Panc1 (cell line): Measurements from ENCODE around the gene HDDC2. TPM values are rescaled to one million over a fixed set of nuclear protein-coding genes. Genes with fewer than 3 reads are reported as not detected.
A peak's percentile ranks its signal among the peaks of the same experiment; 100 is the strongest.

Source experiments
- ATAC-seq: fragments of 200-7000 bp; cut with Tn5 transposase; 2 replicates; pipeline ENCODE4 v1.9.1; 2020; ENCODE audit warnings: mild to moderate bottlenecking, moderate library complexity
- BruUV-seq: library from RNA; stranded (reverse); fragments of 400-500 nt; replicated peaks from 2 replicates; lab custom pipeline; 2021; lab: Mats Ljungman, UMichigan
- CTCF ChIA-PET: fragments of 300-600 bp; sonication (Branson Sonifier 250); formaldehyde crosslinking; loops from one replicate; lab custom pipeline; 2022; ENCODE audit warnings: antibody characterized with exemption; lab: Charles Lee
- POLR2A ChIA-PET: fragments of 300-600 bp; sonication (Branson Sonifier 250); formaldehyde crosslinking; loops from one replicate; lab custom pipeline; 2022; ENCODE audit warnings: antibody characterized with exemption; lab: Charles Lee
- DNase-seq: peaks from one replicate; pipeline ENCODE4 v3.0.0-alpha.2; 2010; ENCODE audit warnings: low read depth, low spot score
- H3K27ac ChIP-seq: 2 replicates; pipeline ENCODE4 v1.5.1; 2011; ENCODE audit warnings: mild to moderate bottlenecking, low read length, inconsistent platforms
- H3K27me3 ChIP-seq: fragments of 200-500 bp; sonication (Bioruptor generic); 2 replicates; pipeline ENCODE4 v1.6.0; 2014; ENCODE audit warnings: low read length, inconsistent platforms; ENCODE audit not compliant: control insufficient read depth, insufficient read depth
- H3K36me3 ChIP-seq: fragments of 200-500 bp; sonication (Bioruptor generic); 2 replicates; pipeline ENCODE4 v1.5.1; 2014; ENCODE audit warnings: inconsistent platforms, mild to moderate bottlenecking, low read length, moderate library complexity; ENCODE audit not compliant: control insufficient read depth, insufficient read depth
- H3K4me1 ChIP-seq: 2 replicates; pipeline ENCODE4 v1.5.1; 2011; ENCODE audit warnings: inconsistent platforms, mild to moderate bottlenecking, low read length, moderate library complexity; ENCODE audit not compliant: control insufficient read depth, insufficient read depth
- H3K4me3 ChIP-seq, 2 experiments: 2 replicates each; pipeline ENCODE4 v1.5.1; 2011 to 2012; ENCODE audit warnings: low read depth in 2 of 2, low read length in 2 of 2, mild to moderate bottlenecking in 2 of 2, inconsistent platforms in 1 of 2, moderate library complexity in 1 of 2
- H3K9me3 ChIP-seq: fragments of 200-500 bp; sonication (Bioruptor generic); 2 replicates; pipeline ENCODE4 v1.5.1; 2014; ENCODE audit warnings: low read depth, mild to moderate bottlenecking, inconsistent platforms, low read length, moderate library complexity; ENCODE audit not compliant: control insufficient read depth, insufficient read depth
- POLR2AphosphoS5 ChIP-seq: IDR thresholded peaks from 2 replicates; pipeline ENCODE4 v1.6.1; 2012; ENCODE audit warnings: mild to moderate bottlenecking, low read depth, low read length, moderate library complexity
- SIN3A ChIP-seq: IDR thresholded peaks from 2 replicates; pipeline ENCODE4 v1.6.1; 2012; ENCODE audit warnings: low read depth, mild to moderate bottlenecking, low read length, moderate library complexity, borderline replicate concordance; ENCODE audit not compliant: insufficient read depth
- TCF7L2 ChIP-seq: IDR thresholded peaks from 2 replicates; pipeline ENCODE4 v1.6.1; 2011; ENCODE audit warnings: mild to moderate bottlenecking, low read depth, low read length, inconsistent platforms
- in situ Hi-C: cut with HindIII; loops from 2 replicates; pipeline ENCODE4 v1.10.0; 2016; ENCODE audit warnings: low sequenced_read_pairs, low pct_unique_long_range_greater_than_20kb
- intact Hi-C: fragments of 100-400 bp; cut with micrococcal nuclease; formaldehyde crosslinking; loops from one replicate; pipeline ENCODE4 v1.10.0; 2022; ENCODE audit not compliant: unreplicated experiment
- total RNA-seq: library from RNA; stranded (reverse); gene quantifications from one replicate; pipeline ENCODE4 v1.2.1, GENCODE V29; 2021; ENCODE audit not compliant: unreplicated experiment
- TF ChIP-seq, protein P1 (sequence below): fragments of 450-650 bp; IDR thresholded peaks from 2 replicates; pipeline ENCODE4 v1.5.1; 2017; ENCODE audit warnings: mild to moderate bottlenecking
- TF ChIP-seq, protein P2 (sequence below), 2 experiments: IDR thresholded peaks; 2 replicates each; pipeline ENCODE4 v1.6.1; 2011 to 2012; ENCODE audit warnings: low read depth in 2 of 2, control low read depth in 1 of 2, low read length in 1 of 2, mild to moderate bottlenecking in 1 of 2, moderate library complexity in 1 of 2; ENCODE audit not compliant: insufficient read depth in 1 of 2

The HDDC2 gene
- total RNA-seq, 1 experiment from 2014 or later: 88.8 TPM

- no peak for DNase-seq
- Histone ChIP-seq H3K4me1 (no peaks in the 10 kb centered on the region), H3K9me3 (no peaks in the 10 kb centered on the region), H3K27ac (no peak overlapping the region), H3K4me3 (no peak overlapping the region), H3K36me3 (no peaks in the 10 kb centered on the region), H3K27me3 (peaks cover 20% of the 10 kb centered on the region; the same call in 1 of the 2 replicates)
- CTCF ChIA-PET: interaction anchor here (0.6 to 1.5 kb wide), 3 partner anchors 20 to 457 kb away, joined by 4 to 6 read pairs (median 6); no protein-coding TSS in a partner anchor
- ATAC-seq: no peak
- intact Hi-C loops (loop anchor here (5.0 to 10.0 kb wide), 2 partner anchors 202 to 660 kb away; no protein-coding TSS in a partner anchor), in situ Hi-C loops (no loop called here)
- no peak for TF ChIP-seq TCF7L2
- no peak for TF ChIP-seq SIN3A
- TF ChIP-seq, protein P1, sequence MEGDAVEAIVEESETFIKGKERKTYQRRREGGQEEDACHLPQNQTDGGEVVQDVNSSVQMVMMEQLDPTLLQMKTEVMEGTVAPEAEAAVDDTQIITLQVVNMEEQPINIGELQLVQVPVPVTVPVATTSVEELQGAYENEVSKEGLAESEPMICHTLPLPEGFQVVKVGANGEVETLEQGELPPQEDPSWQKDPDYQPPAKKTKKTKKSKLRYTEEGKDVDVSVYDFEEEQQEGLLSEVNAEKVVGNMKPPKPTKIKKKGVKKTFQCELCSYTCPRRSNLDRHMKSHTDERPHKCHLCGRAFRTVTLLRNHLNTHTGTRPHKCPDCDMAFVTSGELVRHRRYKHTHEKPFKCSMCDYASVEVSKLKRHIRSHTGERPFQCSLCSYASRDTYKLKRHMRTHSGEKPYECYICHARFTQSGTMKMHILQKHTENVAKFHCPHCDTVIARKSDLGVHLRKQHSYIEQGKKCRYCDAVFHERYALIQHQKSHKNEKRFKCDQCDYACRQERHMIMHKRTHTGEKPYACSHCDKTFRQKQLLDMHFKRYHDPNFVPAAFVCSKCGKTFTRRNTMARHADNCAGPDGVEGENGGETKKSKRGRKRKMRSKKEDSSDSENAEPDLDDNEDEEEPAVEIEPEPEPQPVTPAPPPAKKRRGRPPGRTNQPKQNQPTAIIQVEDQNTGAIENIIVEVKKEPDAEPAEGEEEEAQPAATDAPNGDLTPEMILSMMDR: no peak
- TF ChIP-seq POLR2AphosphoS5: no peak
- TF ChIP-seq, protein P2, sequence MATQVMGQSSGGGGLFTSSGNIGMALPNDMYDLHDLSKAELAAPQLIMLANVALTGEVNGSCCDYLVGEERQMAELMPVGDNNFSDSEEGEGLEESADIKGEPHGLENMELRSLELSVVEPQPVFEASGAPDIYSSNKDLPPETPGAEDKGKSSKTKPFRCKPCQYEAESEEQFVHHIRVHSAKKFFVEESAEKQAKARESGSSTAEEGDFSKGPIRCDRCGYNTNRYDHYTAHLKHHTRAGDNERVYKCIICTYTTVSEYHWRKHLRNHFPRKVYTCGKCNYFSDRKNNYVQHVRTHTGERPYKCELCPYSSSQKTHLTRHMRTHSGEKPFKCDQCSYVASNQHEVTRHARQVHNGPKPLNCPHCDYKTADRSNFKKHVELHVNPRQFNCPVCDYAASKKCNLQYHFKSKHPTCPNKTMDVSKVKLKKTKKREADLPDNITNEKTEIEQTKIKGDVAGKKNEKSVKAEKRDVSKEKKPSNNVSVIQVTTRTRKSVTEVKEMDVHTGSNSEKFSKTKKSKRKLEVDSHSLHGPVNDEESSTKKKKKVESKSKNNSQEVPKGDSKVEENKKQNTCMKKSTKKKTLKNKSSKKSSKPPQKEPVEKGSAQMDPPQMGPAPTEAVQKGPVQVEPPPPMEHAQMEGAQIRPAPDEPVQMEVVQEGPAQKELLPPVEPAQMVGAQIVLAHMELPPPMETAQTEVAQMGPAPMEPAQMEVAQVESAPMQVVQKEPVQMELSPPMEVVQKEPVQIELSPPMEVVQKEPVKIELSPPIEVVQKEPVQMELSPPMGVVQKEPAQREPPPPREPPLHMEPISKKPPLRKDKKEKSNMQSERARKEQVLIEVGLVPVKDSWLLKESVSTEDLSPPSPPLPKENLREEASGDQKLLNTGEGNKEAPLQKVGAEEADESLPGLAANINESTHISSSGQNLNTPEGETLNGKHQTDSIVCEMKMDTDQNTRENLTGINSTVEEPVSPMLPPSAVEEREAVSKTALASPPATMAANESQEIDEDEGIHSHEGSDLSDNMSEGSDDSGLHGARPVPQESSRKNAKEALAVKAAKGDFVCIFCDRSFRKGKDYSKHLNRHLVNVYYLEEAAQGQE (IDR thresholded peaks at IDR 0.05; ENCODE audit: insufficient read depth in 1 of 2, low read depth in 2 of 2, low read length in 1 of 2): no peak
- BruUV-seq: no TSS peak
- POLR2A ChIA-PET: no interaction called here
These were observed 10.7 kb upstream of the HDDC2 start for GRCh38 chr6:125312478-125312877.

- H3K4me3 ChIP-seq: no peak overlapping the region
- peak; percentile 88 for ATAC-seq
- in situ Hi-C loops: no loop called here
- ChIA-PET POLR2A (interaction anchor here (0.7 kb wide), 1 partner anchor 13 kb away, joined by 3 read pairs; no protein-coding TSS in a partner anchor), CTCF (interaction anchor here (1.5 kb wide), 2 partner anchors 442 to 459 kb away, joined by 4 to 6 read pairs; no protein-coding TSS in a partner anchor)
- H3K27ac ChIP-seq: no peak overlapping the region
- BruUV-seq: no TSS peak
- peak; percentile 58 for DNase-seq
- TF ChIP-seq, protein P2 (IDR thresholded peaks at IDR 0.05; ENCODE audit: insufficient read depth in 1 of 2, low read depth in 2 of 2, low read length in 1 of 2): no peak
- TF ChIP-seq, protein P1: peak; percentile 84
- no peaks in the 10 kb centered on the region for H3K36me3 ChIP-seq
- intact Hi-C loops: loop anchor here (5.0 to 10.0 kb wide), 2 partner anchors 204 to 661 kb away; no protein-coding TSS in a partner anchor
- no peaks in the 10 kb centered on the region for H3K4me1 ChIP-seq
- H3K9me3 ChIP-seq: no peaks in the 10 kb centered on the region
- peaks cover 25% of the 10 kb centered on the region; the same call in 1 of the 2 replicates for H3K27me3 ChIP-seq
These were observed 9.4 kb upstream of the HDDC2 start for GRCh38 chr6:125310994-125311649.
